Spleen (tissue), 7 donors: ENCODE data around the gene AMBRA1.

Experiments
- POLR2AphosphoS5 ChIP-seq, 3 donors: sonication (generic); formaldehyde crosslinking; IDR thresholded peaks; one replicate each; pipeline ENCODE4 v1.5.1; 2017; ENCODE audit warnings: antibody characterized with exemption in 3 of 3
- TF ChIP-seq, protein P1 (sequence below), 11 experiments: fragments of 200-600 bp in 7 of 11; fragments of 450-650 bp in 4 of 11; sonication (generic) in 4 of 11; IDR thresholded peaks in 8 of 11; conservative IDR thresholded peaks in 3 of 11; 1 replicate in 7 of 11; 2 replicates in 4 of 11; pipeline versions ENCODE4 v1.4.0 to v1.8.0; 2016 to 2021; ENCODE audit warnings: antibody characterized with exemption in 11 of 11, inconsistent platforms in 4 of 11, mild to moderate bottlenecking in 1 of 11
- donor health status: DM: no; HTN: no; CAD: no; lungs with moderate emphysema.
- donor health status: DM: no; HTN: no; CAD: no.
- donor health status: DM: no; HTN: no; CAD: no.

DNA sequence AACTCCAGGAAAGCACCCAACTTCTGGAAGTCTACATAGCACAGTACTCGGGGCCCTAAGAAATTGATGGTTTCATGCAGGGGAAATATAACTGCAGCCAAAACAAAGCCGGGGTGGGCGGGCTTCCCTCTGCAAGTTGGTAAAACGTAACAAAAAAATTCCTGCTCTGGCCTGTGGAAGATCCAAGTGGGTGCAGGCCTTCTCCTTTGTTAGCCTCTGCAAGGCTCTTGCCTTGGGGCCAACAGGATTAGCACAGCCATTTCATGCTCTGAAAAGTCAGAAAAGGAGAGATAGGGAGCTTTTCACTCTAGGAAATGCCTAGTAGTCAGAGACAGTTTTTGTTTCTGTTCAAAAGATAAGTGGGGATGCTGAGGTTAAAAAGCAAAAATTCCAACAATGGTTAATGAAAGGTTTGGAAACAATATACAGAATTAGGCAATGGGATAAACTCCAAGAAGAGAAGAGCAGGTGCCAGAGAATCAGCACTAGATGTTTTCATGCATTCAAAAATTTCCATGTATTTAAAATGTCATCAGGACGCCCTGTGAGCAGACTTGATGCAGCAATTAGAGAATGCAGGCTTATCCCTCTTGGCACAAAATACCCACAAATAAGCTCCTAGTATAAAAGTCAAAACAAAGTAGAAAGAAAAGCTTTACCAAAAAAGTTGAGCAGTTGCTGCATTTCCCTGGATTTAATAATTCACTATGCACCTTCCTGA, 130.0 kb downstream of the AMBRA1 start:
- TF ChIP-seq, protein P1, sequence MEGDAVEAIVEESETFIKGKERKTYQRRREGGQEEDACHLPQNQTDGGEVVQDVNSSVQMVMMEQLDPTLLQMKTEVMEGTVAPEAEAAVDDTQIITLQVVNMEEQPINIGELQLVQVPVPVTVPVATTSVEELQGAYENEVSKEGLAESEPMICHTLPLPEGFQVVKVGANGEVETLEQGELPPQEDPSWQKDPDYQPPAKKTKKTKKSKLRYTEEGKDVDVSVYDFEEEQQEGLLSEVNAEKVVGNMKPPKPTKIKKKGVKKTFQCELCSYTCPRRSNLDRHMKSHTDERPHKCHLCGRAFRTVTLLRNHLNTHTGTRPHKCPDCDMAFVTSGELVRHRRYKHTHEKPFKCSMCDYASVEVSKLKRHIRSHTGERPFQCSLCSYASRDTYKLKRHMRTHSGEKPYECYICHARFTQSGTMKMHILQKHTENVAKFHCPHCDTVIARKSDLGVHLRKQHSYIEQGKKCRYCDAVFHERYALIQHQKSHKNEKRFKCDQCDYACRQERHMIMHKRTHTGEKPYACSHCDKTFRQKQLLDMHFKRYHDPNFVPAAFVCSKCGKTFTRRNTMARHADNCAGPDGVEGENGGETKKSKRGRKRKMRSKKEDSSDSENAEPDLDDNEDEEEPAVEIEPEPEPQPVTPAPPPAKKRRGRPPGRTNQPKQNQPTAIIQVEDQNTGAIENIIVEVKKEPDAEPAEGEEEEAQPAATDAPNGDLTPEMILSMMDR (IDR thresholded peaks at IDR 0.05 in 8 of 11, conservative IDR thresholded peaks at IDR 0.05 in 3 of 11) = no peak
- no peak for TF ChIP-seq POLR2AphosphoS5 (IDR thresholded peaks at IDR 0.05)
